SHP77 (cell line): ENCODE results near the gene ROPN1B.
"Not testable (repeated sequence)": the region's sequence is repeated elsewhere in the genome, so short reads cannot be mapped to it uniquely, and the experiment has no call there.

Experiments used
- DNase-seq, 2 experiments: peaks; one replicate each; lab custom pipeline; 2025; lab: John Stamatoyannopoulos, UW

Gene ROPN1B

DNA sequence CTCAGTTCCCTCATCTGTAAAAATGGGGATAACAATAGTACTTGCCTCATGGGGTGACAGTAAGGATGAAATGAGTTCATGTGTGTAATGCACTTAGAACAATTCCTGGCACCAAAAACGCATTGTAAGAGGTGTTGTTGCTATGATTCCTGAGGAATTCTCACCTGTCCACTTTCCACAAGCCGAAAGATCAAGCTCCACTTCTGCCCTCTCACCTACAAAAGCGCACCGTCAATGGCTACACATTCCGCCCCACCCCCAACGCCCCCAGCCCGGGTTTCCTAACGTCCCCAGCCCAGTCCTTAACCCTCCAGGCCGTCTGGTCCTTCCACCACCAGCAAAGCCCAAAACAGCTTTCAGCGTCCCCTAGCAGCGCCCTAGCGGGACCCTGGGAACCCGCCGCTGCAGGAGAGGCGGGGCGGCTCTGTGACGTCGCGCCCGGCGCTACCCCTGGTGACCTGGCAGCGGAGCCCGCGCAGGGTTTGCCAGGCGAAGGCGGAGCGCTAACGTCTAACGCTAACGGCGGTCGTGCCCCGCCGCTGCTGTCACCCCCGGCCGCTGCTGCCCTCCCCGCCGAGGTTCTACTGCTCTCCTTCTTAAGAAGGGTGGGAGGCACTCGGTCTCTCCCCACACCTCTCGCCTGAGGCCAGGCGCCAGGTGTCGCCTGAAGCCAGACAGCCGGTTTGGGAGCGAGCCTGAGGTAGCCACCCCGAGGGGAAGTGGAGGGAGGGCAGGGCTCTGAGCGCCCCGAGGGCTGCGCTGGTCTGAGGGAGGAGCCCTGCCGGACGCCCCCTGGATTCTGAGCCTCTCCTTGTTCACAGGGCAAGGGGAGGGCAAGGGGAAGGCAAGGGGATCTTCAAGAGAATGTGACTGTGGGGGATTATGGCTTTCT, at the start of gene ROPN1B:
TSS of gene ROPN1B (plus strand) at position 478 of the 892 bp plus-strand sequence. CDS start 2,877 bp downstream, outside the sequence.
- DNase-seq, result not testable (repeated sequence)

DNA sequence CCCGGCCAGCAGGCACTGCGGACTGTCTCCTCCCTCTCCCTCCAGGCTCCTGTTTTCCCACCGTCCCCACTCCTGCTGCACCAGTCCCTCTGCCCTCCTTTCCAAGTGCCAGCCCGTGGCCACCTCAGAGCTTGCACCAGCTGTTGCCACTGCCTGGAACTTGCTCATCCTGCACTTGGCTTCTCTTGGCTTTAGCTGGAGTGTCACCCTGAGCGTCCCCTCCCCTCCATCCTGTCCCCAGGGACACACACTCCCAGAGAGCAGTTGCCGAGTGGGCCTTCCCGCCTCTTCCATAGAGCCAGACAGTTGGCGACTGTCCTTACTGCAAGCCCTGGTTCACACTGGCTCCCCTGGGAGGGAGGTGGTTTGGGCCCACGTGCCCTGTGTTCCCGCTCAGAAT, 48.8 kb upstream of the ROPN1B start:
- DNase-seq, result not testable (repeated sequence)

DNA sequence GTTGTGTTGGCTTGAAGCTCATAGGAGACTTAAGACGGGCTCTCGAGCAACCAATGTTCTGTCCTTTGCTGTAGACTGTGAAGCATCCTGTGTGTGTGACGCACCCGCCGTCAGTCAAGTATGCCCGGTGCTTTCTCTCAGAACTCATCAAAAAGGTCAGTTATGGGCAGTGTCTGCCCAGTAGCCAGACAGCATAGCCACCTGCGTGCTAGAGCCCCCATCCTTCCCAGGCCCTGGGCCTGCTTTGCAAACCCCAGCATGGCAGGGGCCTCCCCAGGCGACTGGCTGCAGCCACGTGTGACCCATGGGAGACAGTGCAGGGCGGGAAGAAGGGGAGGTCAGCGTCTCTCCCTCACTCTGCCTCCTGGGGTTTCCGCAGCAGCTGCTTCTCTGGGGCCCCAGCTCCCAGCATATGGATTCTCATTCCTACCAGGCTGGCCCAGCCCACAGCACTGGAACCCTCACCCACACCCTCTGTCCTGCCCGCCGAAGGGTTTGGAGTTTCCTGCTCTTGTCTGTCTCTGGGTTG, 48.2 kb upstream of the ROPN1B start:
- DNase-seq, result not testable (repeated sequence)

DNA sequence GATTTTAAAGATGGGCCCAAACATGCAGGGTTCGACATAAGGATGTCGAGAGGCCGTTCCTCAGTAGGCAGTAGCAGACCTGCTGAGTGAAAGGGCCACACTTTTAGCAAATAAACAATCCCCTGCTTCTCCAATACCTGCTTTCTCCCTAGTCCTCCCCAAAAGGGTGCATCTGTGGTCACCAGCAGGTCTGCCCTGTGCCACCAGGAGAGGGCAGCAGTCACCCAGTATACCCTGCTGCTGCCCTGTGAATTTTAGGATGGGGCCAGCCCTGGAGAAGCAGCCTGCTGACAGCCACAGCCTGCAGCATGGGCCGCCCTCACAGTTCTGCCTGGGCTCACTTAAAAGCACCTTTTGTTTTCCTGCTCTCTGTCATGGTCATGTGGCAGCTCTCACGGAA, 47.3 kb upstream of the ROPN1B start:
- DNase-seq, result peak; percentile 16 to 43

DNA sequence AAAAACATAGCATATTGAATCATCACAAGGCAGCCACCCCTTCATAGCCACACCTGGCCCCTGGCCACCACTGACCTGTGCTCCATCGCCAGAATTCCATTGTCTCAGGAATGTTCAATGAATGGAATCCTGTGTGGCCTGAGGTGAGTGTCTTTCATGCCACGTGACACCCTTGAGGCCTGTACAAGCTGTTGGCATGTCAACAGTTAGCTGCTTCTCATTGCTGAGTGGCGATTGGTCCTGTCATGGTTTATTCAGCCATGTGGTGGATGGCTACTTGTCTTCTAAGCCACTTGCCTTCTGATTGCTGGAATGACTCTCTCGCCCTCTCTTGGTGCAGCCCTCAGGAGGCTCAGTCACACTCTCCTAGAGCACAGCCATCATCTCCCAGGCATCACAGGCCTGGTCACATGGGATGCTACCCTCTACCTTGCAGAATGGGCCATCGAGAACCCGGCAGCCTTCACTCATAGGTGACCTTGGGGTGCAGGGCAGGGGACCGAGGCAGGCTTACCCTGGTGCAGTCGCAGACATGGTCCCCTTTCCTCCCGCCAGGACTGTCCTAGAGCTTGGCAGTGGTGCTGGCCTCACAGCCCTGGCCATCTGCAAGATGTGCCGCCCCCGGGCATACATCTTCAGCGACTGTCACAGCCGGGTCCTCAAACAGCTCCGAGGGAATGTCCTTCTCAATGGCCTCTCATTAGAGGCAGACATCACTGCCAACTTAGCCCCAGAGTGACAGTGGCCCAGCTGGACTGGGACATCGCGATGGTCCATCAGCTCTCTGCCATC, 45.5 kb upstream of the ROPN1B start:
- DNase-seq, result not testable (repeated sequence)

DNA sequence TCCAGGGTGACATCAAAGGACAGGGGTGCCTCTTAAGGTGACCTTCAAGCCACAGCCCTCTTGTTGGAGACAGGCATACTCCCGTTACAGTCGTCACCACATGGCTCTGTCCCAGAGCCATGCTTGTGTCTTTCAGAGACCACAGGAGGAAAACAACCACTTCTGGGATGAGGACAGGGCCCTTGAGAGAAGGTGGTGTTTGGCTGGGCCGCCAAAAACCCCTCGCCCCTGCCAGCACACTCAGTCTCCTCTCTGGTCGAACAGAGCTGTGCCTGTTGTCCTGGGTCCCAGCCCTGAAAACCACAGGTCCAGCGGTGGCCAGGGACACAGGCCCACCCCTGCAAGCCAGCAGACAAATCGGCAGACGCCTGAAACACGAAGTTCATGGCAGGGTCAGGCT, 44.7 kb upstream of the ROPN1B start:
- DNase-seq, result not testable (repeated sequence)

DNA sequence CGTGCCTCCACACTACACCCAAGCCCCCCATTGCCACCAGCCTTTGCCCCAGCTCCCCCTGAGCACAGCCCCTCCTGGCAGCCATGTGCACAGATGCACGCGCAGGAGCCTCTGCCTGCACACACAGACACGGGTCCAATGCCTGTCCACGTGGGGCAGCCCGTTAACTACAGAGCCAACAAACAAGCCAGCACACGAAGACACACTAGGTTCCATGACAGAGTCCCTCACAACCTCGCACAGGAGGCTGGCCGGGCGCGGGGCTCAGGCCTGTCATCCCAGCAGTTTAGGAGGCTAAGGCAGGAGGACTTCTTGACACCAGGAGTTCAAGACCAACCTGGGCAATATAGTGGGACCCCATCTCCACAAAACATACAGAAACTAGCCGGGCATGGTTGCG, 43.3 kb upstream of the ROPN1B start:
- DNase-seq, result not testable (repeated sequence)

DNA sequence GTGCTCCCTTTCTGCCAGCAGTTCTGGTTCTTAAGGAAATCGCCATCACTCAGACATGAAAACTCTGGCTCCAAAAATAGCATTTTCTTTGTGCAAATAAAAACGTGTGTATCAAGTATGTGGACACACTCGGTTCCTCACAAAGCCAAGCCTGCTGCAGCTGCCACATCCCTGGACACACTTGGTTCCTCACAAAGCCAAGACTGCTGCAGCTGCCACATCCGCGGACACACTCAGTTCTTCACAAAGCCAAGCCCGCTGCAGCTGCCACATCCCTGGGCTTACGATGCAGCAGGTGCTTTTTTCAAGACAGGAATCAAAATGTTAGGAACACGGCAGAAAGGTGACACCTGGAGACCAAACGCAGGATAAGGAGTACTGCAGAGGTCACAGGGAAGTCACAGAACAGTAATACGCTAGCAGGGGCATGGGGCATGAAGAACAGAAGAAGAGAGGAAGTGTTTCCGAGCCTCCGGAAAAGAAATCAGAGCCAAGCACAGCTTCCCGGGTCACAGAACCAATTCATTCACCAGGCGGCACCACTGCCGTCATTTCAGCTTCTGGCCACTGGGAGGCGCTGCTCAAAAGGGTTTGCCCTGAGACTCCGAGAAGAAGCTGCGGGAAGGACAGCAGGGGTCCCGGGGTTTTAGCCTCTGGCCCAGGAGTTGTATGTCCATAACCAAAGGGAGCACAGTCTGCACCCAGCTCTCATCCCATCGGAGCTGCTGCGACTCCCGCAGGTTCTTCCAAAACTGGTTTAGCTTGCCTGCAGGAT, 40.0 kb upstream of the ROPN1B start:
- peak; percentile 76 to 83 for DNase-seq

DNA sequence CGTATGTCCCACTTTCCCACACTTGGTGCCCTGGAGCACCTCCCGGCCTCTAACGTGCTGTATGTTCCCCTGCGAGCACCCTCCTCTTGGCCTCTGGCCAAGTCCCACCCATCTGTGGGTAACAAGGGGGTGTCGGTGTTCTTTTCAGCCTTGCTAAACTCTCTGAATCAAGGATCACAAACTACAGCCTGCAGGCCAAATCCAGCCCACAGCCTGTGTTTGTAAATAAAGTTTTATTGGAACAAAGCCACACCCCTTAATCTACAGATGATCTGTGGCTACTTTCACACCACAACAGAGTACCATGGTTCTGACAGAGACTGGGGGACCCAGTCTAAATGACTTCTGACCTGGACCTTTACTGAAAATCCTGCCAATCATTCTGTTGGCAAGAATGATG, 39.2 kb upstream of the ROPN1B start:
- DNase-seq, result not testable (repeated sequence)

DNA sequence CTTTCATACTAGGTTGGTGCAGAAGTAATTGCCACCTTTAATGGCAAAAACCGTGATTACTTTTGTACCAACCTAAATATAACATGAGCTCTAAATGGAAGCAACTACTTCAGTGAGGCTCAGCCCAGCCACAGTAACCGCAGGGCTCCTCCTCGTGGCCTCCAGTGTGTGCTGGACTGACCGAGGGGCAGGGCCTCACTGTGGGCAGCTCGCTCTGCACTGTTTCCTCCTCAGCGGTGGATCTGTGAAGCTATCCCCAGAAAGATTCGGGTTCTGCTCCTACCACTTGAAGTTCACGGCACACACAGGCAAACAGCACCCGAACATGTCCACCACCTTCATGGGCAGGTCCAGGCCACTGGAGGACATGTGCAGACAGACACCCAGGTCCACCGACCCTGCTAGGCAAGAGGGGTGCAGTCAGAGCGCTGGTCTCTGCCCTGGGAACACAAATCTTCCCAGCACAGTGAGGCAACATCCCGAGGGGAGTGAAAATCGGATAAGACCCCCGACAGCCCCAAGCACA, 37.6 kb upstream of the ROPN1B start:
- DNase-seq, result not testable (repeated sequence)

DNA sequence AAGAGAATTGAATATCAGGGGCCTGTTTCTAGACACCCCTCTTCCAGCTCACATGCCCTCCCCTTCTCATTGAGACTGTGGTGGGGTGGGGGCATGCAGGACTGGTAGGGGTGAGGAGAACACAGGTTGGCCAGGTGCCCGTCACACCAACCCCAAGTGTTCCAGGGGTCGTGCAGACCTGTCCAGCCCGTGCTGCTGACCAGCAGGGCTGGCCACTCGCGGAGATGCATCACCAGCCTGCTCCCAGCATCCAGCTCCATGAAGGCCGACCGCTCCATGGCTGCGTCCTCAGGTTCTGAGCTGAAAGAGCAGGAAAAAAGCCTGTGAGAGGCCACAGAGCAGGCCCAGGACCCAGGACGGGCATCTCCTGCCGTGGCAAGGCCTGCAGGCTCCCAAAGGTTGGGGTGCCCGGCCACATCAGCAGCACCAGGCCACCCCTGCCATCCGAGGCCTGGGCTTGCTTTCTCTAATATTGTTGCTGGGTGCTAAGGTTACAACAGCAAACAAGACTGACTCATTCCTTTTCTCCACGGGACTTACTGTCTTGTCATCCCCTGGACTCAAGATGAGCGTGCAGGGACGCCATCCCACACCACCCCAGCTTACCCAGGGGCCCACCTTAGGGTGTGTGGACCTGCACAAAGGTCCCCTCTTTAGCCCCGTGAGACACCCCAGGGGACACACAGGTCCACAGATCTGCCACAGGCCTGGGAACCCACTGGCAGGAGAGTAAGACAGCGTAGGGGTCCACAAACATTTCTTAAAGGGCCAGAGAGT, 35.4 kb upstream of the ROPN1B start:
- not testable (repeated sequence) for DNase-seq

DNA sequence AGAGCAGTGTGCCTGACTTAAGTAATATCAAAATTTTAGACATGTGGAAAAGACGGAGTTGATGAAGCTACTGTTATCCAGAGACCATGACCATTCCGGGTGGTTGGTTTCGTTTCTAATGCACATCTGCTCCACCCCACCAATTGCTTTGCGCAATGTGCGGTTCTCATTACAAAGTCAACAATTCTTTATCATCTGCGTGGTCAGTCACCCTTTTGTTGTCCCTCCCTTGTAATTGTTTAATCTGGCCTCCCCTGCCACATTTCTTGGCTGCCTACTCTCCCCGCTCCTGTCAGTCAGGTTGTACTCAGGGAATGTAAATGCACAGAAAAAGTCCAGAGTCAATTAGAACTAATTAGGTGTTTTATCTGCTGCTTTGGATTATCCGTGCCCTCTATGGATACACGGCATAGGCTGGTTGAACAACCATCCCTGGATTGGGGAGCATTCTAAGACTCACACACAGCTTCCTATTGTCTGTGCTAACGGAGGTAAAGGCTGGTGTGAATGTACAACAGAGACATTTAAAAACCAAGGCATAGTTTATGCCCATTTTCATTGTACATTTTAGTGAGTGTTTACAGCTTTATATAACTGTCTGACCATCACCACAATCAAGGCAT, 33.6 kb upstream of the ROPN1B start:
- peak in 1 of 2 experiments; percentile 58 for DNase-seq

DNA sequence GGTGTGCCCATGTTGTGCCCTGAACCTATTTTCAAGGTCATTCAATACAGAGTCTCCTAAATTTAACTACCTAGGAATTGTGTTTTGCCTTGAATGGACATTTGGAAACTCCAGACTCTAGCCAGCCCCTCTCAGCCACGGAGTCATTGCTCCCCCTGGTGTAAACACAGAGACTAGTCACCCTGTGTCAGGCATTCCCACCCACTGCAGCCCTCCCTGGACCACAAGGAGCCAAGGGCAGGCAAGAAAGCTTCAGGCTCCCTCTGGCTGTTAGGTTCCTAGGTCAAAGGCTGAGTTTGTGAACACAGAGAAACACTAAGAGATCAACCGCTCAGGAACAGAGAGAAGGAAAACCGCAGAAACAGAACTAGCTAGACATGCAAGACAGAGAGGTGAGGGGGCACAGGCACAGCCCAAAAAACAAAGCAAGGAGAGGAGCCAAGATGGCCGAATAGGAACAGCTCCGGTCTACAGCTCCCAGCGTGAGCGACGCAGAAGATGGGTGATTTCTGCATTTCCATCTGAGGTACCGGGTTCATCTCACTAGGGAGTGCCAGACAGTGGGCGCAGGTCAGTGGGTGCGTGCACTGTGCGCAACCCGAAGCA, 32.7 kb upstream of the ROPN1B start:
- DNase-seq, result peak in 1 of 2 experiments; percentile 46

DNA sequence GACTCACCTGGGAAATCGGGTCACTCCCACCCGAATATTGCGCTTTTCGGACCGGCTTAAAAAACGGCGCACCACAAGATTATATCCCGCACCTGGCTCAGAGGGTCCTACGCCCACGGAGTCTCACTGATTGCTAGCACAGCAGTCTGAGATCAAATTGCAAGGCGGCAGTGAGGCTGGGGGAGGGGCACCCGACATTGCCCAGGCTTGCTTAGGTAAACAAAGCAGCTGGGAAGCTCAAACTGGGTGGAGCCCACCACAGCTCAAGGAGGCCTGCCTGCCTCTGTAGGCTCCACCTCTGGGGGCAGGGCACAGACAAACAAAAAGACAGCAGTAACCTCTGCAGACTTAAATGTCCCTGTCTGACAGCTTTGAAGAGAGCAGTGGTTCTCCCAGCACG, 32.1 kb upstream of the ROPN1B start:
- not testable (repeated sequence) for DNase-seq

DNA sequence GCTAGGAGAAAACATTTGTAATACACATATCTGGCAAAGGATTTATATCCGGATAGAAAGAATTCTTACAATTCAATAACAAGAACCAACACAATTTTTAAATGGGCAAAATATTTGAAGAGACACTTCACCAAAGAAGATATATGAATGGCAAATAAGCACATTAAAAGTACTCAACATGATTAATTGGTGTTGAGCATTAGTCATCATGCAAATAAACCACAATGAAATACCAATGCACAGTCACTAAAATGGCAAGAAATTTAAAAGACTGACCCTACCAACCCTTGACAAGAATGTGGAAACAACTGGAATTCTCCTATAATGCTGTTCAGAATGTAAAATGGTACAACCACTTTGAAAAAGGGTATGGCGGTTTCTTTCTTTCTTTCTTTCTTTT, 21.2 kb upstream of the ROPN1B start:
- not testable (repeated sequence) for DNase-seq

DNA sequence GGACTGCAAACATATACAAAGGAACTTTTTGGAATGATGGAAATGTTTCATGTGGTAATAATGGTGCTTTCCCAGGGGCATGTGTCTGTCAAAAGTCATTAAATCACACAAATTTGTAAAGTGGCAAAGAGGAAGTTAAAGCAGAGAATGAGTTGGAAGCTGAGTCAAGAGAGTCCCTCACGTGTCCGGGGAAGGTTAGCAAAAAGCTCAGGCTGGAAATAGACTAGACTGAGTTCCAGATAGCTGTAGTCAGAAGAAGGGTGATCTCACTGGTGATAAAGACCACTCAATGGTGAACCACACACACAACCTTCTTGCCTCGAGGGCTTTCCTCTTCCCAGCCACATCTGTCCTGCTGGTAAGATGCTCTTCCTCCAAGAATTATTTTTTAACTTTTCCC, 20.1 kb upstream of the ROPN1B start:
- DNase-seq, result not testable (repeated sequence)

DNA sequence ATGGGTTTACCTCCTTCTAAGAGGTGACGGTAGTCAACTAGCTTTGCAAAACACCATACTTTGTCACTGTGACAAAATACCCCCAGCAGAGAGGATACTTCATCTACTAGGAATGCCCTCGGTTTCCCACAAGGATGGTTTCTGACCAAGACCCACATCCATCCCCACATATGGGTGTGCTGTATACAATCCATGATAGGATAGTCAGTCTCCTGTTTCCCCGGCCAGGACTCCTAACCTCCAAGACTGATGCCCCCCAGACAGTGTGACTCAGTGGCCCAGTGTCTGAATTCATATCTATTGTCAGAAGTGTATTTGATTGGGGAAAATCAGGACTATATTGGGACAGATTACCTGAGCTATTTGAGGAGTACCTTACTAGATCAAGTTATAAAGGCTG, 17.8 kb upstream of the ROPN1B start:
- not testable (repeated sequence) for DNase-seq

DNA sequence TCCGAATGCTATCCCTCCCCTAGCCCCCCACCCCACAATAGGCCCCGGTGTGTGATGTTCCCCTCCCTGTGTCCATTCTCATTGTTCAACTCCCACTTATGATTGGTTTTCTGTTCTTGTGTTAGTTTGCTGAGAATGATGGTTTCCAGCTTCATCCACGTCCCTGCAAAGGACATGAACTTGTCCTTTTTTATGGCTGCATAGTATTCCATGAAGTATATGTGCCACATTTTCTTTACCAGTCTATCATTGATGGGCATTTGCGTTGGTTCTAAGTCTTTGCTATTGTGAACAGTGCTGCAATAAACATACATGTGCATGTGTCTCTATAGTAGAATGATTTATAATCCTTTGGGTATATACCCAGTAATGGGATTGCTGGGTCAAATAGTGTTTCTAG, 12.0 kb upstream of the ROPN1B start:
- not testable (repeated sequence) for DNase-seq

DNA sequence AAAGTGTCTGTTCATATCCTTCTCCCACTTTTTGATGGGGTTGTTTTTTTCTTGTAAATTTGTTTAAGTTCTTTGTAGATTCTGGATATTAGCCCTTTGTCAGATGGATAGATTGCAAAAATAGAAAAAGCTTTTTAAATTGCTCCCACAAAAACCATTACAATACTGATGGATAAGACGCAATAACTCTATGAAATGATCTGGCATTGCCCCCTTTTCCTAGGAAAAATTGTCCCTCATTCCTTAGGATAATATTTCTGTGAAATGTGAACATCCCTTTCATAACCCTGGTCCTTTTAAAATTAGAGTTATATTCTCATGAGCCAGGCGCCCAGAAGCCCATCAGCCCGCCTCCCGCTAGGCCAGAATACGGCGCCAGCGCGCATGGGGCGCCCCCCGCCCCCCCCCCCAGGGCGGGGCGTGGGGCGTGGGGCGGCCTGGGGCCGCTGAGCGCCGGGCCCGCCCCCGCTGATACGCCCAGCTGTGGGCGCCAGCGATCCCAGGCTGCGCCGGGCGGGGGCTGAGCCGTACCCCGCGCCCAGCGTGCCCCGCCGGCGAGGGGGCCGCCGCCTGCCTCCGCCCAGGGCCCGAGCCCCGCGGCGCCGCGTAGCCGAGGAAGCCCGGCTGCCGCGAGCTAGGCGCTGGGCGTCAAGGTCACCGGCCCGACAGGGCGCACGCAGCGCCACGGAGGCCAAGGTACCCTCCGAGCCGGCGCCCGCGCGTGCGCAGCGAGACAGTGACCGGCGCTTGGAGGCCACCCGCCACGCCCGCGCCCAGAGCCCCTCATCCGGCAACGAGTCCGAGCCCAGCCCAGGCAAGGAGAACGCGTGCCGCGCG, 11.1 kb upstream of the ROPN1B start:
- DNase-seq, result no peak
